GM23338 (cell line): ENCODE measurements around the gene CYP20A1. TPM values are rescaled to one million over a fixed set of nuclear protein-coding genes. Genes with fewer than 3 reads are reported as not detected.
A peak's percentile ranks its signal among the peaks of the same experiment; 100 is the strongest.

Experiments used
- ATAC-seq: fragments of 200-7000 bp; cut with Tn5 transposase; 3 replicates; pipeline ENCODE4 v1.9.1; 2020
- DNase-seq: peaks from one replicate; pipeline ENCODE4 v3.0.0-alpha.2; 2015; ENCODE audit warnings: low spot score
- H2AFZ ChIP-seq: fragments of 200-600 bp; sonication (generic); 2 replicates; pipeline ENCODE4 v1.8.0; 2016; ENCODE audit warnings: antibody characterized with exemption, mild to moderate bottlenecking, moderate library complexity
- H3F3A ChIP-seq: fragments of 200-600 bp; sonication (generic); replicated peaks from 2 replicates; pipeline ENCODE4 v1.8.0; 2017; ENCODE audit warnings: antibody characterized with exemption, mixed run types, low read depth
- H3K27ac ChIP-seq: fragments of 200-600 bp; sonication (generic); 2 replicates; pipeline ENCODE4 v1.6.1; 2016; ENCODE audit warnings: low read depth
- H3K27me3 ChIP-seq: fragments of 200-600 bp; sonication (generic); 2 replicates; pipeline ENCODE4 v1.8.0; 2016; ENCODE audit warnings: mild to moderate bottlenecking, mixed run types, moderate library complexity; ENCODE audit not compliant: insufficient read depth
- H3K36me3 ChIP-seq: fragments of 200-600 bp; sonication (generic); 2 replicates; pipeline ENCODE4 v1.8.0; 2016; ENCODE audit warnings: mild to moderate bottlenecking; ENCODE audit not compliant: insufficient read depth
- H3K4me1 ChIP-seq: fragments of 200-600 bp; sonication (generic); 2 replicates; pipeline ENCODE4 v1.8.0; 2016; ENCODE audit warnings: mild to moderate bottlenecking, moderate library complexity; ENCODE audit not compliant: insufficient read depth
- H3K4me2 ChIP-seq: fragments of 200-600 bp; sonication (generic); 2 replicates; pipeline ENCODE4 v1.7.1; 2017; ENCODE audit warnings: mixed run types
- H3K4me3 ChIP-seq: fragments of 200-600 bp; sonication (generic); 2 replicates; pipeline ENCODE4 v1.6.1; 2016; ENCODE audit warnings: mixed run types
- H3K79me2 ChIP-seq: fragments of 200-600 bp; sonication (generic); replicated peaks from 2 replicates; pipeline ENCODE4 v1.8.0; 2017; ENCODE audit warnings: mild to moderate bottlenecking; ENCODE audit not compliant: insufficient read depth
- H3K9me2 ChIP-seq: fragments of 200-600 bp; sonication (generic); 2 replicates; pipeline ENCODE4 v1.8.0; 2017; ENCODE audit not compliant: insufficient read depth
- H4K20me1 ChIP-seq: fragments of 200-600 bp; sonication (generic); replicated peaks from 2 replicates; pipeline ENCODE4 v1.8.0; 2017; ENCODE audit warnings: mild to moderate bottlenecking; ENCODE audit not compliant: insufficient read depth
- H3K27ac Mint-ChIP-seq: 2 replicates; pipeline ENCODE4 v1.8.0; 2020; ENCODE audit warnings: inconsistent platforms, mild to moderate bottlenecking, moderate library complexity, mixed read lengths
- H3K27me3 Mint-ChIP-seq: 3 replicates; pipeline ENCODE4 v1.8.0; 2022; ENCODE audit warnings: low read depth, mild to moderate bottlenecking, moderate library complexity, mixed read lengths, inconsistent platforms; ENCODE audit not compliant: insufficient read depth, poor library complexity
- H3K36me3 Mint-ChIP-seq: 3 replicates; pipeline ENCODE4 v1.8.0; 2021; ENCODE audit warnings: low read depth, mild to moderate bottlenecking, inconsistent platforms, moderate library complexity, mixed read lengths
- H3K4me1 Mint-ChIP-seq: 3 replicates; pipeline ENCODE4 v1.8.0; 2020; ENCODE audit warnings: mild to moderate bottlenecking, inconsistent platforms, mixed read lengths
- H3K4me3 Mint-ChIP-seq: 3 replicates; pipeline ENCODE4 v1.8.0; 2021; ENCODE audit warnings: moderate library complexity, mild to moderate bottlenecking, inconsistent platforms, mixed read lengths
- H3K9me3 Mint-ChIP-seq: 3 replicates; pipeline ENCODE4 v1.8.0; 2020; ENCODE audit warnings: moderate library complexity, mild to moderate bottlenecking, inconsistent platforms, mixed read lengths
- CTCF ChIP-seq, 2 experiments: fragments of 200-600 bp in 1 of 2; sonication (generic) in 1 of 2; conservative IDR thresholded peaks; 2 replicates each; pipeline versions ENCODE4 v1.5.1 to v1.6.1; 2016 to 2017; ENCODE audit warnings: antibody characterized with exemption in 2 of 2, low read depth in 2 of 2, mild to moderate bottlenecking in 2 of 2, moderate library complexity in 1 of 2
- ETS1 ChIP-seq: IDR thresholded peaks from 2 replicates; pipeline ENCODE4 v1.6.1; 2016; ENCODE audit warnings: antibody characterized with exemption
- EZH2 ChIP-seq: fragments of 200-600 bp; sonication (generic); IDR thresholded peaks from one replicate; pipeline ENCODE4 v1.8.0; 2017; ENCODE audit warnings: antibody characterized with exemption, mild to moderate bottlenecking, low read depth; ENCODE audit not compliant: unreplicated experiment
- EZH2phosphoT487 ChIP-seq: fragments of 200-600 bp; sonication (generic); IDR thresholded peaks from one replicate; pipeline ENCODE4 v1.8.1; 2018; ENCODE audit warnings: antibody characterized with exemption; ENCODE audit not compliant: unreplicated experiment
- JUNB ChIP-seq: IDR thresholded peaks from one replicate; pipeline ENCODE4 v1.6.1; 2016; ENCODE audit warnings: antibody characterized with exemption; ENCODE audit not compliant: unreplicated experiment
- POLR2AphosphoS5 ChIP-seq: IDR thresholded peaks from 2 replicates; pipeline ENCODE4 v1.6.1; 2016; ENCODE audit warnings: antibody characterized with exemption, low read depth
- REST ChIP-seq: IDR thresholded peaks from one replicate; pipeline ENCODE4 v1.6.1; 2018; ENCODE audit warnings: antibody characterized with exemption; ENCODE audit not compliant: unreplicated experiment
- STAT1 ChIP-seq: IDR thresholded peaks from one replicate; pipeline ENCODE4 v1.6.1; 2016; ENCODE audit warnings: antibody characterized with exemption; ENCODE audit not compliant: unreplicated experiment
- ZNF114 ChIP-seq: fragments of 250-450 bp; sonication (Bioruptor Pico); IDR thresholded peaks from 2 replicates; pipeline ENCODE4 v1.5.0; 2020; ENCODE audit warnings: mild to moderate bottlenecking, moderate library complexity
- ZNF331 ChIP-seq: fragments of 250-450 bp; sonication (Bioruptor Pico); IDR thresholded peaks from 2 replicates; pipeline ENCODE4 v1.5.0; 2020; ENCODE audit warnings: low read depth, mild to moderate bottlenecking, moderate library complexity
- polyA plus RNA-seq: library from polyadenylated mRNA; unstranded; fragments of >200 nt; fragmentation: Nextera tagmentation; extraction: Ambion mirVana; gene quantifications from 2 replicates; pipeline ENCODE4 v1.2.1, GENCODE V29; 2016
- total RNA-seq: library from RNA; depleted of rRNA; stranded (reverse); fragments of >200 nt; shearing (Covaris generic); gene quantifications from 2 replicates; pipeline ENCODE4 v1.2.3, GENCODE V29; 2014

CYP20A1 gene
- total and polyA plus RNA-seq, 2 experiments from 2014 or later, result 17.0 to 21.0 TPM

GRCh38 chr2:203352604-203353255, 113.9 kb downstream of the CYP20A1 start (continued):
- TF ChIP-seq CTCF (conservative IDR thresholded peaks at IDR 0.05; ENCODE audit: low read depth in 2 of 2) (no peak), EZH2 (no peak), JUNB (no peak), ZNF114 (no peak), STAT1 (no peak), EZH2phosphoT487 (no peak), POLR2AphosphoS5 (no peak), ETS1 (no peak), ZNF331 (CRISPR knock-in tag) (no peak), REST (no peak)

GRCh38 chr2:203354966-203355365, 116.1 kb downstream of the CYP20A1 start:
- H3K9me3 Mint-ChIP-seq, result peaks cover 7% of the 10 kb centered on the region; the same call in 1 of the 3 replicates
- TF ChIP-seq ETS1 (no peak), EZH2 (no peak), REST (no peak)

More at GRCh38 chr2:203354966-203355365, 116.1 kb downstream of the CYP20A1 start:
- H3K4me1 ChIP-seq, result no peaks in the 10 kb centered on the region; the same call in 1 of the 2 replicates
- H3K36me3 Mint-ChIP-seq, result peaks cover 25% of the 10 kb centered on the region; the same call in 2 of the 3 replicates
- H3K4me3 ChIP-seq, result no peak overlapping the region
- H4K20me1 ChIP-seq, result peaks cover 39% of the 10 kb centered on the region
- no peak overlapping the region for H2AFZ ChIP-seq
- no peaks in the 10 kb centered on the region for H3K27me3 ChIP-seq
- no peak for DNase-seq
- 0 out of 2 replicates have a peak overlapping the region, but pooled peaks have one; percentile 47 for H3K27ac ChIP-seq
- H3K27ac Mint-ChIP-seq, result no peak overlapping the region
- 0 out of 2 replicates have a peak, but pooled peaks cover 3% of the 10 kb centered on the region for H3K36me3 ChIP-seq
- H3K4me2 ChIP-seq, result no peak overlapping the region
- H3F3A ChIP-seq, result no peaks in the 10 kb centered on the region; the same call in 1 of the 2 replicates
- H3K4me1 Mint-ChIP-seq, result no peaks in the 10 kb centered on the region; the same call in 2 of the 3 replicates
- peaks cover 2% of the 10 kb centered on the region for H3K27me3 Mint-ChIP-seq
- H3K79me2 ChIP-seq, result peaks cover 100% of the 10 kb centered on the region
- H3K4me3 Mint-ChIP-seq, result no peak overlapping the region
- no peak for ATAC-seq
- no peaks in the 10 kb centered on the region for H3K9me2 ChIP-seq
